HG02840 (cell line): ENCODE measurements around the gene VCAM1.
"Not testable (repeated sequence)": the region's sequence is repeated elsewhere in the genome, so short reads cannot be mapped to it uniquely, and the experiment has no call there.

Experiments
- ATAC-seq: cut with Tn5 transposase; IDR thresholded peaks from one replicate; pipeline ENCODE4 v1.9.1; 2021; ENCODE audit warnings: mild to moderate bottlenecking, moderate library complexity, moderate number of reproducible peaks; ENCODE audit not compliant: unreplicated experiment, low FRiP score

Gene VCAM1

DNA sequence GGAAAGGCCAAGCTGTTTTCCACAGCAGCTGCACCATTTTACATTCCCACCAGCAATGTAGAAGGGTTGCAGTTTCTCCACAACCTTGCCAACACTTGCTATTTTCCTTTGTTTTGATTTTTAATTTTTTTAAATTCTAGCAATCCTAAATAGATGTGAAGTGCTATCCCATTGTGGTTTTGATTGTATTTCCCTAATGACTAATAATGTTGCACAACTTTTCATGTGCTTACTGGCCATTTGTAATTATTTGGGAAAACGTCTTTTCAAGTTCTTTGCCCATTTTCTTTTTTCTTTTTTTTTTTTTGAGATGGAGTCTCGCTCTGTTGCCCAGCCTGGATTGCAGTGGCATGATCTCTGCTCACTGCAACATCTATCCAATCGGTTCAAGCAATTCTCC is 53.9 kb downstream of the VCAM1 start:
- ATAC-seq: no peak

DNA sequence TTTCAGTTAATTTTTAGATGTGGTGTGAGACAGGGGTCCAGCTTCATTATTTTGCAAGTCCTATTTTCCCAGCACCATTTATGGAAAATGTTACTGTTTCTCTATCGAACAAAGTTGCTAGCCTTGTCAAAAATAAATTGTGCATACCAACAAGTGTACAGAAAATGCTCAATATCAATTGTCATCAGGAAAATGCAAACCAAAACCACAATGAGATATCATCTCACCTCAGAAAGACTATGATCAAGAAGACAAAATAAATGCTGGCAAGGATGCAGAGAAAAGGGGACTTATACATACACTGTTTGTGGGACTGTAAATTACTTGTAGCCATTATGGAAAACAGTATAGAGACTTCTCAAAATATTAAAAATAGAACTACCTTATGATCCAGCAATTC is 54.8 kb downstream of the VCAM1 start:
- ATAC-seq: no peak

GRCh38 chr1:100775483-100775882 is 55.9 kb downstream of the VCAM1 start:
- no peak for ATAC-seq

DNA sequence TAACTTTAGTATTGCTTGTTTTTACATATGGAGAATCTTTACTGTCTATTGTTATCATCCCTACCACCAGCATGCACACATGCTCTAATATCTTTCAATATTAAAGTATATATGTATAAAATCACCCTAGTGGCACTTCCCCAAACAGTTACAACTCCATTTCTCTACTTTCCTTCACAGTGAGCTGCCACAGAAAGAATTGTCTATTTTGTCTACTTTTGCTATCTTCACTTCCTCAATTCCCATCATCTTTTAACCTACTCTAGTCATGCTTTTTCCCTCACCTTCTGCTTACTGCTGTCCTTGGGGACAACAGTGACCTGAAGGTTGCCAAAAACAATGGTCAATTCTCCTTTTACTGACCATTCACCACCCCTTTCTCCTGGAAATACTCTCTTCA is 59.2 kb downstream of the VCAM1 start:
- ATAC-seq: no peak

DNA sequence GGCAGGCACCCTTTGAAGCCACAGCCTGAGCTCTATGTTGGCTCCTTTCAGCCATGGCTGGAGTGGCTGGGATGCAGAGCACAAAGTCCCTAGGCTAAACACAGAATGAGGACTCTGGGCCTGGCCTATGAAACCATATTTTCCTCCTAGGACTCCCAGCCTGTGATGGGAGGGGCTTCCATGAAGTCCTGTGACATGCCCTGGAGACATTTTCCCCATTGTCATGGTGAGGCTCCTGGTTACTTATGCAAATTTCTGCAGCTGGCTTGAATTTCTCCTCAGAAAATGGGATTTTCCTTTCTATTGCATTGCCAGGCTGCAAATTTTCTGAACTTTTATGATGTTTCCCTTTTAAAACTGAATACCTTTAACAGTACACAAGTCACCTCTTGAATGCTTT is 61.3 kb downstream of the VCAM1 start:
- no peak for ATAC-seq

- not testable (repeated sequence) for ATAC-seq
Observed at GRCh38 chr1:100781728-100782127, 62.2 kb downstream of the VCAM1 start.

- ATAC-seq: no peak
Observed at GRCh38 chr1:100782473-100783039, 63.0 kb downstream of the VCAM1 start.

DNA sequence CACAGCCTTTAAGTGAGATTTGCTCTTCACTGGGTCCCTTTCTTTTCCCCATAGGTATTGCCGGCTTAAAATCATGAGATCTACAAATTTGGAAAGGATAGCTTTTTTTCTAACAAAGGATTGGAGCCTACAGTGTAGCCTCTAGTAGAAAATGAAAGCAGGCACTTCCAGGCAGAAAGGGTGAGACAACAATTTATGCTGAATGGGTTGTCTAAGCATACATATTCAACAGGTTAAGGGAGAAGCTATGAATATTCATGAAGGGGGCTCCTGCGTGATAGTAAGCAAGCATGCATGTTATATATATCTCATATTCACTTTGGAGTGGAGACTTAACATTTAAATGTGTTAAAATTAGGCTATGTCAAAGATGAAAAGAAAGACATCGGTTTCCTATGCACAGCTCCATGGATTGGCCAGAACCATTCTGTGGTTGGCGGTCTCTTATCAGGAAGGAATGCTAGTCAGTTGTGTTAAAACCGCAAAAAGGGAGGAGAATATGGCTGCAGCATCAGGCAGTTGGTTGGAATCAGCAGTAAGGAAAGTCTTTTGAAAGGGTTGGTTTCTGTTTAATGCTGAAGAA is 66.0 kb downstream of the VCAM1 start:
- ATAC-seq: no peak

DNA sequence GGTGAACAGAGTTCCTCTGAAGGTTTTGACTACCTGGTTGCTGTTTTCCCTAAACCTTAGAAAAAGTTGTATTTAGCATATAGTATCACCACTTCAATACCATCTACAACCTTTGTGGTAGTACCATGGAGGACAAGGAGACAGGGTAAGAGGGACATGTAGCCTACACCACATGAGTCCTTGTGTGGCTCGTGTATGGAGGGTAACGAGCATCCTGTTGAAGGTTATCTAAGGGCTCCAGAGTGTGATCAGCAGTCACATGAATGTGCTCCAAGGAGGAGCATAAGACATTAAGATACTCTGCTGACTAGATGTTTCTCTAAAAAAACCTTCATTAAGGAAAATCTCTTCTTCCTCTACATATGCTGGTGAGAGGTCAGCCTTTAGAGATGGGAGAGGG is 67.3 kb downstream of the VCAM1 start:
- ATAC-seq: no peak
